ENCODE measurements around the gene PGM1. TPM values are rescaled to one million over a fixed set of nuclear protein-coding genes. Genes with fewer than 3 reads are reported as not detected.
A peak's percentile ranks its signal among the peaks of the same experiment; 100 is the strongest.
"Not testable (repeated sequence)": the region's sequence is repeated elsewhere in the genome, so short reads cannot be mapped to it uniquely, and the experiment has no call there.

Gene PGM1
- 10 to 100 TPM; 28.1 to 35.1 (median 31.6) TPM for polyA plus RNA-seq (ENCODE audit: insufficient read length in 4 of 4)

GRCh38 chr1:63593303-63593885 lies at the start of gene PGM1:
PGM1 (plus strand) TSS chr1:63593411; CDS start chr1:63593489, 78 bp downstream.
- DNase-seq (ENCODE audit: low read depth in 4 of 4, low spot score in 2 of 4): peak; percentile 46 to 63 (median 60)

- no peak for DNase-seq (ENCODE audit: low read depth in 4 of 4, low spot score in 2 of 4)
These were observed 47.4 kb upstream of the PGM1 start for GRCh38 chr1:63545780-63546179.

- no peak for DNase-seq (ENCODE audit: low read depth in 4 of 4, low spot score in 2 of 4)
These were observed 45.5 kb upstream of the PGM1 start for GRCh38 chr1:63547621-63548294.

GRCh38 chr1:63548303-63548702 lies 44.9 kb upstream of the PGM1 start:
- DNase-seq (ENCODE audit: low read depth in 4 of 4, low spot score in 2 of 4): no peak

GRCh38 chr1:63548877-63549276 lies 44.3 kb upstream of the PGM1 start:
- DNase-seq (ENCODE audit: low read depth in 4 of 4, low spot score in 2 of 4): no peak

- DNase-seq (ENCODE audit: low read depth in 4 of 4, low spot score in 2 of 4): no peak
These were observed 37.7 kb upstream of the PGM1 start for GRCh38 chr1:63555480-63555879.

- DNase-seq (ENCODE audit: low read depth in 4 of 4, low spot score in 2 of 4): peak in 1 of 4 donors; percentile 9
These were observed 35.7 kb upstream of the PGM1 start for GRCh38 chr1:63557365-63557987.

GRCh38 chr1:63559357-63559756 lies 33.9 kb upstream of the PGM1 start:
- DNase-seq (ENCODE audit: low read depth in 4 of 4, low spot score in 2 of 4): no peak

- DNase-seq (ENCODE audit: low read depth in 4 of 4, low spot score in 2 of 4): no peak
These were observed 29.5 kb upstream of the PGM1 start for GRCh38 chr1:63563745-63564144.

- no peak for DNase-seq (ENCODE audit: low read depth in 4 of 4, low spot score in 2 of 4)
These were observed 24.1 kb upstream of the PGM1 start for GRCh38 chr1:63569068-63569467.

- no peak for DNase-seq (ENCODE audit: low read depth in 4 of 4, low spot score in 2 of 4)
These were observed 23.4 kb upstream of the PGM1 start for GRCh38 chr1:63569640-63570316.

- not testable (repeated sequence) for DNase-seq (ENCODE audit: low read depth in 4 of 4, low spot score in 2 of 4)
These were observed 20.5 kb upstream of the PGM1 start for GRCh38 chr1:63572686-63573085.

- DNase-seq (ENCODE audit: low read depth in 4 of 4, low spot score in 2 of 4): not testable (repeated sequence)
These were observed 18.9 kb upstream of the PGM1 start for GRCh38 chr1:63574203-63574796.

GRCh38 chr1:63575340-63575826 lies 17.8 kb upstream of the PGM1 start:
- DNase-seq (ENCODE audit: low read depth in 4 of 4, low spot score in 2 of 4): no peak

- DNase-seq (ENCODE audit: low read depth in 4 of 4, low spot score in 2 of 4): not testable (repeated sequence)
These were observed 6.9 kb upstream of the PGM1 start for GRCh38 chr1:63586326-63586725.

GRCh38 chr1:63590166-63590560 lies 3.0 kb upstream of the PGM1 start:
- DNase-seq (ENCODE audit: low read depth in 4 of 4, low spot score in 2 of 4): no peak

GRCh38 chr1:63592536-63593302 lies 492 bp upstream of the PGM1 start:
- peak in 3 of 4 donors; percentile 18 to 29 (median 22) for DNase-seq (ENCODE audit: low read depth in 4 of 4, low spot score in 2 of 4)

GRCh38 chr1:63593886-63594605 lies 835 bp downstream of the PGM1 start:
- peak; percentile 13 to 49 (median 37) for DNase-seq (ENCODE audit: low read depth in 4 of 4, low spot score in 2 of 4)

GRCh38 chr1:63595435-63595834 lies 2.2 kb downstream of the PGM1 start:
- DNase-seq (ENCODE audit: low read depth in 4 of 4, low spot score in 2 of 4): no peak

Measured in left renal cortex interstitium (tissue), 4 donors.